ENCODE data around the gene SRSF1. TPM values are rescaled to one million over a fixed set of nuclear protein-coding genes. Genes with fewer than 3 reads are reported as not detected.
A peak's percentile ranks its signal among the peaks of the same experiment; 100 is the strongest.
"Not testable (repeated sequence)": the region's sequence is repeated elsewhere in the genome, so short reads cannot be mapped to it uniquely, and the experiment has no call there.

SRSF1 gene
- total RNA-seq, 2 donors from 2014 or later = 233 to 281 TPM

GRCh38 chr17:57980522-57980921 lies 26.5 kb downstream of the SRSF1 start:
- no peaks in the 10 kb centered on the region for H3K27me3 Mint-ChIP-seq (ENCODE audit: low read depth)
- ATAC-seq (replicated peaks in 1 of 2) (no peak), DNase-seq (no peak)
- peaks cover 47% of the 10 kb centered on the region for H3K4me1 Mint-ChIP-seq (ENCODE audit: low read depth)
- no peak overlapping the region for H3K4me3 Mint-ChIP-seq
- H3K27ac Mint-ChIP-seq = no peak overlapping the region
- H3K9me3 Mint-ChIP-seq = no peaks in the 10 kb centered on the region
- H3K36me3 Mint-ChIP-seq (ENCODE audit: insufficient read depth in 2 of 2) = peaks cover 16 to 36% of the 10 kb centered on the region in 2 donors

- no peaks in the 10 kb centered on the region for H3K9me3 Mint-ChIP-seq
- no peak overlapping the region for H3K4me3 Mint-ChIP-seq
- DNase-seq (no peak), ATAC-seq (replicated peaks in 1 of 2) (no peak)
- peaks cover 16 to 49% of the 10 kb centered on the region in 2 donors for H3K36me3 Mint-ChIP-seq (ENCODE audit: insufficient read depth in 2 of 2)
- no peak overlapping the region for H3K27ac Mint-ChIP-seq
- peaks cover 32% of the 10 kb centered on the region for H3K4me1 Mint-ChIP-seq (ENCODE audit: low read depth)
- H3K27me3 Mint-ChIP-seq (ENCODE audit: low read depth) = no peaks in the 10 kb centered on the region
Measured at GRCh38 chr17:57979076-57979475, 28.0 kb downstream of the SRSF1 start.

- DNase-seq = no peak
- H3K9me3 Mint-ChIP-seq = no peaks in the 10 kb centered on the region
- H3K4me3 Mint-ChIP-seq = no peak overlapping the region
- no peaks in the 10 kb centered on the region for H3K27me3 Mint-ChIP-seq (ENCODE audit: low read depth)
- peaks cover 8% of the 10 kb centered on the region for H3K4me1 Mint-ChIP-seq (ENCODE audit: low read depth)
- no peak for ATAC-seq (replicated peaks in 1 of 2)
- H3K27ac Mint-ChIP-seq = no peak overlapping the region
- peaks cover 9 to 38% of the 10 kb centered on the region in 2 donors for H3K36me3 Mint-ChIP-seq (ENCODE audit: insufficient read depth in 2 of 2)
Measured at GRCh38 chr17:57976594-57976993, 30.5 kb downstream of the SRSF1 start.

GRCh38 chr17:57975044-57975443 lies 32.0 kb downstream of the SRSF1 start:
- DNase-seq (no peak), ATAC-seq (replicated peaks in 1 of 2) (no peak)
- Mint-ChIP-seq H3K4me1 (ENCODE audit: low read depth) (no peaks in the 10 kb centered on the region), H3K27me3 (ENCODE audit: low read depth) (no peaks in the 10 kb centered on the region), H3K27ac (no peak overlapping the region), H3K9me3 (no peaks in the 10 kb centered on the region), H3K36me3 (ENCODE audit: insufficient read depth in 2 of 2) (peaks cover 9 to 34% of the 10 kb centered on the region in 2 donors), H3K4me3 (no peak overlapping the region)

- H3K4me1 Mint-ChIP-seq (ENCODE audit: low read depth); H3K4me3 Mint-ChIP-seq; ATAC-seq (replicated peaks in 1 of 2); DNase-seq; H3K9me3 Mint-ChIP-seq; H3K27me3 Mint-ChIP-seq (ENCODE audit: low read depth); H3K27ac Mint-ChIP-seq: not testable (repeated sequence)
- H3K36me3 Mint-ChIP-seq (ENCODE audit: insufficient read depth in 2 of 2) = peaks cover 7 to 33% of the 10 kb centered on the region in 2 donors
Measured at GRCh38 chr17:57974053-57974824, 32.8 kb downstream of the SRSF1 start.

- Mint-ChIP-seq H3K27me3 (ENCODE audit: low read depth) (no peaks in the 10 kb centered on the region), H3K27ac (peak overlapping the region; percentile 36), H3K4me1 (ENCODE audit: low read depth) (no peaks in the 10 kb centered on the region), H3K9me3 (no peaks in the 10 kb centered on the region), H3K4me3 (no peak overlapping the region), H3K36me3 (ENCODE audit: insufficient read depth in 2 of 2) (peaks cover 4 to 25% of the 10 kb centered on the region in 2 donors)
- ATAC-seq (replicated peaks in 1 of 2) (no peak), DNase-seq (no peak)
Measured at GRCh38 chr17:57972151-57972550, 34.9 kb downstream of the SRSF1 start.

GRCh38 chr17:57971572-57971971 lies 35.5 kb downstream of the SRSF1 start:
- no peak overlapping the region for H3K27ac Mint-ChIP-seq
- no peaks in the 10 kb centered on the region for H3K4me1 Mint-ChIP-seq (ENCODE audit: low read depth)
- DNase-seq (no peak), ATAC-seq (replicated peaks in 1 of 2) (no peak)
- no peak overlapping the region for H3K4me3 Mint-ChIP-seq
- H3K36me3 Mint-ChIP-seq (ENCODE audit: insufficient read depth in 2 of 2) = peaks cover 4 to 22% of the 10 kb centered on the region in 2 donors
- H3K27me3 Mint-ChIP-seq (ENCODE audit: low read depth) = no peaks in the 10 kb centered on the region
- no peaks in the 10 kb centered on the region for H3K9me3 Mint-ChIP-seq

GRCh38 chr17:57970710-57971109 lies 36.3 kb downstream of the SRSF1 start:
- Mint-ChIP-seq H3K4me3 (no peak overlapping the region), H3K9me3 (no peaks in the 10 kb centered on the region), H3K36me3 (ENCODE audit: insufficient read depth in 2 of 2) (peaks cover 0 to 15% of the 10 kb centered on the region in 2 donors), H3K27me3 (ENCODE audit: low read depth) (no peaks in the 10 kb centered on the region), H3K27ac (no peak overlapping the region), H3K4me1 (ENCODE audit: low read depth) (no peaks in the 10 kb centered on the region)
- DNase-seq = no peak
- no peak for ATAC-seq (replicated peaks in 1 of 2)

- DNase-seq (no peak), ATAC-seq (replicated peaks in 1 of 2) (no peak)
- H3K36me3 Mint-ChIP-seq (ENCODE audit: insufficient read depth in 2 of 2) = no peaks in the 10 kb centered on the region
- H3K27me3 Mint-ChIP-seq (ENCODE audit: low read depth) = no peaks in the 10 kb centered on the region
- H3K4me1 Mint-ChIP-seq (ENCODE audit: low read depth) = no peaks in the 10 kb centered on the region
- H3K27ac Mint-ChIP-seq = no peak overlapping the region
- H3K4me3 Mint-ChIP-seq = no peak overlapping the region
- H3K9me3 Mint-ChIP-seq = no peaks in the 10 kb centered on the region
Measured at GRCh38 chr17:57968456-57968855, 38.6 kb downstream of the SRSF1 start.

GRCh38 chr17:57966875-57967274 lies 40.2 kb downstream of the SRSF1 start:
- DNase-seq = no peak
- no peak for ATAC-seq (replicated peaks in 1 of 2)
- Mint-ChIP-seq H3K27me3 (ENCODE audit: low read depth) (no peaks in the 10 kb centered on the region), H3K4me1 (ENCODE audit: low read depth) (no peaks in the 10 kb centered on the region), H3K4me3 (no peak overlapping the region), H3K27ac (no peak overlapping the region), H3K9me3 (no peaks in the 10 kb centered on the region), H3K36me3 (ENCODE audit: insufficient read depth in 2 of 2) (no peaks in the 10 kb centered on the region)

GRCh38 chr17:57966246-57966645 lies 40.8 kb downstream of the SRSF1 start:
- Mint-ChIP-seq H3K4me3 (no peak overlapping the region), H3K27ac (no peak overlapping the region), H3K4me1 (ENCODE audit: low read depth) (no peaks in the 10 kb centered on the region), H3K27me3 (ENCODE audit: low read depth) (no peaks in the 10 kb centered on the region), H3K9me3 (no peaks in the 10 kb centered on the region), H3K36me3 (ENCODE audit: insufficient read depth in 2 of 2) (no peaks in the 10 kb centered on the region)
- ATAC-seq (replicated peaks in 1 of 2) (no peak), DNase-seq (no peak)

GRCh38 chr17:57965521-57966160 lies 41.4 kb downstream of the SRSF1 start:
- H3K27ac Mint-ChIP-seq = no peak overlapping the region
- H3K9me3 Mint-ChIP-seq = no peaks in the 10 kb centered on the region
- no peaks in the 10 kb centered on the region for H3K4me1 Mint-ChIP-seq (ENCODE audit: low read depth)
- H3K27me3 Mint-ChIP-seq (ENCODE audit: low read depth) = no peaks in the 10 kb centered on the region
- DNase-seq (no peak), ATAC-seq (replicated peaks in 1 of 2) (no peak)
- H3K36me3 Mint-ChIP-seq (ENCODE audit: insufficient read depth in 2 of 2) = no peaks in the 10 kb centered on the region
- no peak overlapping the region for H3K4me3 Mint-ChIP-seq

- ATAC-seq (replicated peaks in 1 of 2) (no peak), DNase-seq (no peak)
- Mint-ChIP-seq H3K4me3 (no peak overlapping the region), H3K27me3 (ENCODE audit: low read depth) (peaks cover 9% of the 10 kb centered on the region), H3K27ac (no peak overlapping the region), H3K36me3 (ENCODE audit: insufficient read depth in 2 of 2) (no peaks in the 10 kb centered on the region), H3K9me3 (no peaks in the 10 kb centered on the region), H3K4me1 (ENCODE audit: low read depth) (no peaks in the 10 kb centered on the region)
Measured at GRCh38 chr17:57963149-57963511, 43.9 kb downstream of the SRSF1 start.
